Mesenchymal stem cell (in vitro differentiated cells and primary cell): ENCODE data around the gene PPP1R7.

ENCODE experiments used
- DNase-seq: peaks from one replicate; pipeline ENCODE4 v3.0.0-alpha.2; 2013
- H2AFZ ChIP-seq: one replicate; pipeline ENCODE4 v1.6.1; 2013; ENCODE audit warnings: low read depth, mild to moderate bottlenecking, control low read depth, inconsistent platforms, low read length, moderate library complexity
- H2AK5ac ChIP-seq: 2 replicates; pipeline ENCODE4 v1.6.1; 2013; ENCODE audit warnings: low read length, moderate library complexity, mild to moderate bottlenecking, inconsistent platforms; ENCODE audit not compliant: severe bottlenecking
- H2BK120ac ChIP-seq: one replicate; pipeline ENCODE4 v1.6.1; 2013; ENCODE audit warnings: low read depth, mild to moderate bottlenecking, inconsistent platforms, low read length, moderate library complexity
- H2BK12ac ChIP-seq, 2 experiments: one replicate each; pipeline ENCODE4 v1.6.1; 2013; ENCODE audit warnings: inconsistent platforms in 2 of 2, low read length in 2 of 2, mild to moderate bottlenecking in 2 of 2, moderate library complexity in 2 of 2, control low read depth in 1 of 2
- H2BK15ac ChIP-seq: one replicate; pipeline ENCODE4 v1.6.1; 2013; ENCODE audit warnings: mild to moderate bottlenecking, low read depth, inconsistent platforms; ENCODE audit not compliant: poor library complexity, severe bottlenecking
- H2BK5ac ChIP-seq: 2 replicates; pipeline ENCODE4 v1.6.1; 2013; ENCODE audit warnings: low read depth, mild to moderate bottlenecking, low read length, control low read depth, inconsistent platforms; ENCODE audit not compliant: poor library complexity, severe bottlenecking
- H3K14ac ChIP-seq, 2 experiments: one replicate each; pipeline ENCODE4 v1.6.1; 2013; ENCODE audit warnings: inconsistent platforms in 2 of 2, low read length in 2 of 2, control low read depth in 1 of 2, mild to moderate bottlenecking in 1 of 2, moderate library complexity in 1 of 2
- H3K18ac ChIP-seq, 2 experiments: one replicate each; pipeline ENCODE4 v1.6.1; 2013; ENCODE audit warnings: inconsistent platforms in 2 of 2, low read length in 2 of 2, control low read depth in 1 of 2, low read depth in 1 of 2, mild to moderate bottlenecking in 1 of 2
- H3K23ac ChIP-seq, 2 experiments: one replicate each; pipeline ENCODE4 v1.6.1; 2013; ENCODE audit warnings: inconsistent platforms in 2 of 2, low read length in 2 of 2, mild to moderate bottlenecking in 2 of 2, moderate library complexity in 2 of 2, control low read depth in 1 of 2
- H3K27ac ChIP-seq: 2 replicates; pipeline ENCODE4 v1.5.1; 2013; ENCODE audit warnings: mild to moderate bottlenecking, moderate library complexity, low read length, control low read depth, inconsistent platforms; ENCODE audit not compliant: poor library complexity, severe bottlenecking
- H3K27me3 ChIP-seq, 2 experiments: 2 replicates each; pipeline versions ENCODE4 v1.6.1 to v1.7.0; 2013; ENCODE audit warnings: low read length in 2 of 2, mild to moderate bottlenecking in 2 of 2, moderate library complexity in 2 of 2, control low read depth in 1 of 2, inconsistent platforms in 1 of 2; ENCODE audit not compliant: control insufficient read depth in 1 of 2, insufficient read depth in 1 of 2
- H3K36me3 ChIP-seq, 2 experiments: 2 replicates each; pipeline versions ENCODE4 v1.6.1 to v1.7.0; 2013; ENCODE audit warnings: low read length in 2 of 2, control low read depth in 1 of 2, inconsistent platforms in 1 of 2, low read depth in 1 of 2, mild to moderate bottlenecking in 1 of 2; ENCODE audit not compliant: insufficient read depth in 2 of 2, control insufficient read depth in 1 of 2
- H3K4ac ChIP-seq, 2 experiments: one replicate each; pipeline ENCODE4 v1.6.1; 2013; ENCODE audit warnings: inconsistent platforms in 2 of 2, low read length in 2 of 2, mild to moderate bottlenecking in 2 of 2, moderate library complexity in 2 of 2, control low read depth in 1 of 2, low read depth in 1 of 2
- H3K4me1 ChIP-seq: 2 replicates; pipeline ENCODE4 v1.6.1; 2013; ENCODE audit warnings: low read depth, low read length, control low read depth; ENCODE audit not compliant: control insufficient read depth, insufficient read depth
- H3K4me2 ChIP-seq: 2 replicates; pipeline ENCODE4 v1.6.1; 2013; ENCODE audit warnings: low read length, mild to moderate bottlenecking, inconsistent platforms; ENCODE audit not compliant: poor library complexity, severe bottlenecking
- H3K4me3 ChIP-seq, 2 experiments: 2 replicates each; pipeline versions ENCODE4 v1.5.1 to v1.7.0; 2013; ENCODE audit warnings: low read length in 2 of 2, mild to moderate bottlenecking in 2 of 2, control low read depth in 1 of 2, low read depth in 1 of 2; ENCODE audit not compliant: insufficient read depth in 1 of 2
- H3K79me1 ChIP-seq: replicated peaks from 2 replicates; pipeline ENCODE4 v1.6.1; 2013; ENCODE audit warnings: mild to moderate bottlenecking, control low read depth, low read length, inconsistent platforms; ENCODE audit not compliant: poor library complexity, severe bottlenecking
- H3K9ac ChIP-seq: 2 replicates; pipeline ENCODE4 v1.7.0; 2013; ENCODE audit warnings: mild to moderate bottlenecking, low read length, moderate library complexity
- H3K9me3 ChIP-seq: 2 replicates; pipeline ENCODE4 v1.7.0; 2013; ENCODE audit warnings: mild to moderate bottlenecking, low read length; ENCODE audit not compliant: control insufficient read depth
- H4K8ac ChIP-seq: one replicate; pipeline ENCODE4 v1.6.1; 2013; ENCODE audit warnings: inconsistent platforms, mild to moderate bottlenecking, low read length, moderate library complexity
- H4K91ac ChIP-seq: one replicate; pipeline ENCODE4 v1.6.1; 2013; ENCODE audit warnings: mild to moderate bottlenecking, low read length, inconsistent platforms
- WGBS: methylation state at CpG from one replicate; pipeline ENCODE4 v1.1.7; 2013; ENCODE audit warnings: mixed read lengths; 5-methylcytosine and 5-hydroxymethylcytosine counted together

The PPP1R7 gene

DNA sequence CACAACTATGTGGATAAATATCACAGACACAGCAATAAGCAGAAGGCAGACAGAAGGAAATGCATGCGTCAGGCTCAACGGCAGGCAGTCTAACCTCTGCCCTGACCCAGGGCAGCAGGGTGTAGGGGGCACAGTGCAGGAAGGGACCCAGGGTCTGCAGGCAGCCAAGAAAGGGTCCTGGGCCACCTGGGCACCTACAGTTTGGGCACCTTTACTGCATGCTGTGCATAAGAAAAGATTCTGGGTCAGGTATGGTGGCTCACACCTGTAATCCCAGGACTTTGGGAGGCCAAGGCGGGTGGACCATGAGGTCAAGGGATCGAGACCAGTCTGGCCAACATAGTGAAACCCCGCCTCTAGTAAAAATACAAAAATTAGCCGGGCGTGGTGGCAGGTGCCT is 18.7 kb upstream of the PPP1R7 start:
- H2BK120ac ChIP-seq, result no peak overlapping the region
- no peak overlapping the region for H2BK15ac ChIP-seq
- H2BK5ac ChIP-seq, result no peak overlapping the region
- peaks cover 13 to 16% of the 10 kb centered on the region in 2 experiments for H3K36me3 ChIP-seq
- no peak overlapping the region for H3K9ac ChIP-seq
- no peak overlapping the region for H3K4me2 ChIP-seq
- no peak overlapping the region for H2AK5ac ChIP-seq
- no peaks in the 10 kb centered on the region for H3K4me1 ChIP-seq
- no peak overlapping the region for H3K4ac ChIP-seq
- H3K23ac ChIP-seq, result no peak overlapping the region
- H3K18ac ChIP-seq, result no peak overlapping the region
- no peak overlapping the region for H2AFZ ChIP-seq
- no peaks in the 10 kb centered on the region for H3K9me3 ChIP-seq
- H2BK12ac ChIP-seq, result no peak overlapping the region
- no peaks in the 10 kb centered on the region for H3K79me1 ChIP-seq
- no peak for DNase-seq
- H3K4me3 ChIP-seq, result no peak overlapping the region
- no peaks in the 10 kb centered on the region for H3K27me3 ChIP-seq
- no peak overlapping the region for H4K8ac ChIP-seq
- no peak overlapping the region for H3K27ac ChIP-seq
- 98% methylated on average over 7 of the region's 7 CpGs for whole genome bisulfite sequencing
- no peak overlapping the region for H4K91ac ChIP-seq
- no peak overlapping the region for H3K14ac ChIP-seq

DNA sequence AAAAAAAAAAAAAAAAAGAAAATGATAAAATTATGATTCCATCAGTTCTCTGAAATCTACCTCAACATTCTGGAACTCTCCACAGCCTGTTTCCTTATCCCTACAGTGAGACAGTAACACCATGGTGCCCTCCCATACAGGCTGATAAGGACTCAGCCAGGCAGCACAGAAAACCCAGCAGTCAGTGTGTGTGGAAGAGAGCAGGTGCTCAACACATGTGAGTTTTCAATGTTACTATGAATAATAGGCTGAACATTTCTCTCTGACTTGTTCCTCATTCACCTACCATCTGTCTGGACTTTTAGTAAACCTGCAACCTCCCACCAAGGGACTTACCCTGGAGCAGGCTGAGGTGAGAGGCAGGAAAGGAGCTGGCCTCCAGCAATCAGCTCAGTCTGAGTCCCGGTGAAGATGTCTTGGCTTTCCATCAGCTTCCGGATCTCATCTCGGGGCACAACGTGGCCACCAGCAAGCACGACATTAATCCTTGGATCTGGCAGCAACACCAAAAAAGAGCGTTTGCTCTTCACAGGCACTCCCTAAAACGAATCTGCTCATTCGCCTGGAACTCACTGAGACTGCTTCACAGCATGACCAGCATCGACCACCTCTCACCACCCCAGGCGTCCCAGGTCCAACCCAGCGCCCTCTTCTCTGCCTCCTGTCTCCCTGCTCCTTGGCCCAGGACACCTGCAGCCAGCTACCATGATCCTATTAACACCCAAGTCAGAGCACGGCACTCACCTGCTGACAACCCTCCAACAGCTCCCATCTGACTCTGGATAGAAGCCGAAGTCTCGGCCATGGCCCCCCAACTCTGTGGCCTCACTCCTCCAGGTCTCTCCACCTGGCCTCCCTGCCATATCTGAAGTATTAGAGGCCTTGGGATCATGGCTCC is 17.5 kb upstream of the PPP1R7 start:
- no peak overlapping the region for H3K18ac ChIP-seq
- no peak overlapping the region for H3K4me2 ChIP-seq
- no peak overlapping the region for H2AK5ac ChIP-seq
- H2BK120ac ChIP-seq, result no peak overlapping the region
- H3K9me3 ChIP-seq, result no peaks in the 10 kb centered on the region
- H3K9ac ChIP-seq, result no peak overlapping the region
- no peaks in the 10 kb centered on the region for H3K27me3 ChIP-seq
- no peak for DNase-seq
- H3K4me1 ChIP-seq, result no peaks in the 10 kb centered on the region
- no peak overlapping the region for H2BK12ac ChIP-seq
- no peak overlapping the region for H2AFZ ChIP-seq
- no peak overlapping the region for H3K4ac ChIP-seq
- H2BK5ac ChIP-seq, result no peak overlapping the region
- H3K27ac ChIP-seq, result no peak overlapping the region
- H4K91ac ChIP-seq, result no peak overlapping the region
- 97% methylated on average over 14 of the region's 14 CpGs for WGBS
- no peak overlapping the region for H3K14ac ChIP-seq
- no peak overlapping the region for H4K8ac ChIP-seq
- no peak overlapping the region for H2BK15ac ChIP-seq
- H3K79me1 ChIP-seq, result no peaks in the 10 kb centered on the region
- no peak overlapping the region for H3K23ac ChIP-seq
- H3K36me3 ChIP-seq, result peaks cover 18 to 21% of the 10 kb centered on the region in 2 experiments
- no peak overlapping the region for H3K4me3 ChIP-seq

DNA sequence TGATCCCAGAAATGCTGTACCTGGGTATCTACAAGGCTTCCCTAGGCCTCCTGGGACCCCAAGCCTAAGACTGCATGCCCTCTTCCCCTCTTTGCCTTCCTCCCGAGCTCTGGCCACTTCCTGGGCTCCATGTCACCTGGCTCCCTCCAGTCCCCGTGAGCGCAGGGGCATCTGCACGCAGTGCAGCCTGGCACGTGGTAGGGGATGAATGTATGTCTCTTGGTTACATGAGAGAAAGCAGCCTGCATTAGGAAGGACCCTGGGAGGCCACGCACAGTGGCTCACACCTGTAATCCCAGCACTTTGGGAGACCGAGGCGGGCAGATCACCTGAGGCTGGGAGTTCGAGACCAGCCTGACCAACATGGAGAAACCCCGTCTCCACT is 16.8 kb upstream of the PPP1R7 start:
- Histone ChIP-seq H2AK5ac (no peak overlapping the region), H3K9ac (no peak overlapping the region), H3K14ac (no peak overlapping the region), H3K4me3 (no peak overlapping the region), H4K91ac (no peak overlapping the region), H3K27me3 (no peaks in the 10 kb centered on the region), H3K4me2 (no peak overlapping the region), H3K27ac (no peak overlapping the region), H2BK5ac (no peak overlapping the region), H3K79me1 (no peaks in the 10 kb centered on the region), H3K9me3 (no peaks in the 10 kb centered on the region), H3K36me3 (peaks cover 22 to 25% of the 10 kb centered on the region in 2 experiments), H2BK12ac (no peak overlapping the region), H3K23ac (no peak overlapping the region), H3K18ac (no peak overlapping the region), H2BK120ac (no peak overlapping the region), H4K8ac (no peak overlapping the region), H3K4me1 (no peaks in the 10 kb centered on the region), H3K4ac (no peak overlapping the region), H2BK15ac (no peak overlapping the region), H2AFZ (no peak overlapping the region)
- DNase-seq, result no peak
- 99% methylated on average over 10 of the region's 10 CpGs for WGBS

DNA sequence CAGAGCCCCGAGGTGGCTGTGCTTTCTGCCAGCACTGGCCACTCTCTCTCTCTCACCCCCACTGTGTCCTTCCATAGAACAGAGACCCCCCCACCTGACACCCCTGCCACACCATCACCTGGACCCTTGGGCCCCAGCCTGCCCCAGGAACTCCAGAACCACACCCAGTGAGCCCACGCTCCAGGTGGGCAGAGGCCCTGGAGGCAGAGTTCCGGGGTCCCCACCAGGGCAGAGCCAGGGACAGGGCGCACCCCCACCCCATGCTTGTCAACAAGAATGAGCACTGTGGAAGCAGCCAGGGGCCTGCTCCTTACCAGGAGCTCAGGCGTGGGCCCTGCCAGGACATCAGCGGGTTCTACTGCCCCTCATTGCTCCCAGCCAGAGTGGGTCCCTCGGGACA is 15.6 kb upstream of the PPP1R7 start:
- Histone ChIP-seq H3K23ac (no peak overlapping the region), H3K18ac (no peak overlapping the region), H3K4me2 (no peak overlapping the region), H3K27ac (no peak overlapping the region), H3K4me1 (no peaks in the 10 kb centered on the region), H4K91ac (no peak overlapping the region), H2BK12ac (no peak overlapping the region), H2BK15ac (no peak overlapping the region), H3K79me1 (no peaks in the 10 kb centered on the region), H3K4ac (no peak overlapping the region), H2BK5ac (no peak overlapping the region), H3K4me3 (no peak overlapping the region), H2BK120ac (no peak overlapping the region), H3K14ac (no peak overlapping the region), H3K9ac (no peak overlapping the region), H3K36me3 (peaks cover 21 to 28% of the 10 kb centered on the region in 2 experiments), H3K27me3 (no peaks in the 10 kb centered on the region), H2AFZ (no peak overlapping the region), H2AK5ac (no peak overlapping the region), H4K8ac (no peak overlapping the region), H3K9me3 (no peaks in the 10 kb centered on the region)
- 100% methylated on average over 6 of the region's 7 CpGs for WGBS
- no peak for DNase-seq
